Breast epithelium (tissue), 3 donors: ENCODE data around the gene LMCD1.

Source experiments
- POLR2A ChIP-seq: fragments of 450-650 bp; IDR thresholded peaks from one replicate; pipeline ENCODE4 v1.6.1; 2016; ENCODE audit warnings: antibody characterized with exemption, mild to moderate bottlenecking, moderate library complexity
- POLR2AphosphoS5 ChIP-seq, 3 donors: sonication (generic); formaldehyde crosslinking; IDR thresholded peaks; one replicate each; pipeline ENCODE4 v1.6.1; 2017; ENCODE audit warnings: antibody characterized with exemption in 3 of 3
- TF ChIP-seq, protein P1 (sequence below), 3 donors: fragments of 450-650 bp; IDR thresholded peaks; one replicate each; pipeline ENCODE4 v1.5.1; 2016 to 2017; ENCODE audit warnings: antibody characterized with exemption in 3 of 3, mild to moderate bottlenecking in 3 of 3, moderate library complexity in 3 of 3

DNA sequence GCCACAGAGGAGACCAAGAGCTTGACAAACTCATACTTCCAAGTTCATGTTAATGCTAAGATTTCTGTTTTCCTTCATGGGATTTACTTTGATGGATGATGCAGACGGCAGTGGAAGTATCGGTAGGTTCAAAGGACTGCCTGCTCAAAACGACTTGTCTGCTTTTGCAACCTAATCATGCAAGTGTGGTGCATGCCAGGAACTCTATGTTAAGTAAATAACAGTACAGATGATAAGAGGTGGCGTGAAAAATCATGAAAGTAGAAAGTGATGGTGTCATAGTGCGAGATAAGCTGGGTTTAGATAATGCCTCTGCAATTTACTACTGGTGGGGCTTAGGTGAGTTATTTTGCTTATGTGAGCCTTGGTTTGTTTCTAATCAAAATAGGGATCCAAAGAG lies 14.7 kb upstream of the LMCD1 start:
- TF ChIP-seq, protein P1, sequence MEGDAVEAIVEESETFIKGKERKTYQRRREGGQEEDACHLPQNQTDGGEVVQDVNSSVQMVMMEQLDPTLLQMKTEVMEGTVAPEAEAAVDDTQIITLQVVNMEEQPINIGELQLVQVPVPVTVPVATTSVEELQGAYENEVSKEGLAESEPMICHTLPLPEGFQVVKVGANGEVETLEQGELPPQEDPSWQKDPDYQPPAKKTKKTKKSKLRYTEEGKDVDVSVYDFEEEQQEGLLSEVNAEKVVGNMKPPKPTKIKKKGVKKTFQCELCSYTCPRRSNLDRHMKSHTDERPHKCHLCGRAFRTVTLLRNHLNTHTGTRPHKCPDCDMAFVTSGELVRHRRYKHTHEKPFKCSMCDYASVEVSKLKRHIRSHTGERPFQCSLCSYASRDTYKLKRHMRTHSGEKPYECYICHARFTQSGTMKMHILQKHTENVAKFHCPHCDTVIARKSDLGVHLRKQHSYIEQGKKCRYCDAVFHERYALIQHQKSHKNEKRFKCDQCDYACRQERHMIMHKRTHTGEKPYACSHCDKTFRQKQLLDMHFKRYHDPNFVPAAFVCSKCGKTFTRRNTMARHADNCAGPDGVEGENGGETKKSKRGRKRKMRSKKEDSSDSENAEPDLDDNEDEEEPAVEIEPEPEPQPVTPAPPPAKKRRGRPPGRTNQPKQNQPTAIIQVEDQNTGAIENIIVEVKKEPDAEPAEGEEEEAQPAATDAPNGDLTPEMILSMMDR (IDR thresholded peaks at IDR 0.05) = no peak
- TF ChIP-seq POLR2A (no peak), POLR2AphosphoS5 (IDR thresholded peaks at IDR 0.05) (no peak)
